Measurements from ENCODE around the gene COX6A1. TPM values are rescaled to one million over a fixed set of nuclear protein-coding genes. Genes with fewer than 3 reads are reported as not detected.
A peak's percentile ranks its signal among the peaks of the same experiment; 100 is the strongest.

The COX6A1 gene
- total RNA-seq, 1 donor from 2014 or later, result 296 TPM

DNA sequence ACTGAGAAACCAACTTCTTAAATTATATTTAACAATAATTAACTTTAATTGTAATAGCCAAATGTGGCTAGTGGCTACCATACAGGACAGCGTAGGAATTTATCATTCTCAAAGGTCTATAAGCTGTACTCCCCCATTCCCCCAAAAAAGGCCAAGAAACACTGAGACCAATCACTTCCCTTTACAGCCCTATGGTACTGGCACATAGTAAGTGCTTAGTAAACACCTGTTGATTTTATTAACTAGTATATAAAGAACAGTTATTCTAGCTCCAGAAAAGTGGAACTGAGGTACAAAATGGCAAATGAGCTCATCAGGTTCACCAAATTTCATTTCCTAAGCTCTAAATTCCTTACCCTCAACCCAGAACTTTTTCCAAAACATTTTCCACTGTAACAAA is 37.7 kb downstream of the COX6A1 start:
- H3K27ac Mint-ChIP-seq, result no peak overlapping the region
- TF ChIP-seq EZH2 (IDR thresholded peaks at IDR 0.05) (no peak), EZH2phosphoT487 (IDR thresholded peaks at IDR 0.05) (no peak)
- TF ChIP-seq, protein P1, sequence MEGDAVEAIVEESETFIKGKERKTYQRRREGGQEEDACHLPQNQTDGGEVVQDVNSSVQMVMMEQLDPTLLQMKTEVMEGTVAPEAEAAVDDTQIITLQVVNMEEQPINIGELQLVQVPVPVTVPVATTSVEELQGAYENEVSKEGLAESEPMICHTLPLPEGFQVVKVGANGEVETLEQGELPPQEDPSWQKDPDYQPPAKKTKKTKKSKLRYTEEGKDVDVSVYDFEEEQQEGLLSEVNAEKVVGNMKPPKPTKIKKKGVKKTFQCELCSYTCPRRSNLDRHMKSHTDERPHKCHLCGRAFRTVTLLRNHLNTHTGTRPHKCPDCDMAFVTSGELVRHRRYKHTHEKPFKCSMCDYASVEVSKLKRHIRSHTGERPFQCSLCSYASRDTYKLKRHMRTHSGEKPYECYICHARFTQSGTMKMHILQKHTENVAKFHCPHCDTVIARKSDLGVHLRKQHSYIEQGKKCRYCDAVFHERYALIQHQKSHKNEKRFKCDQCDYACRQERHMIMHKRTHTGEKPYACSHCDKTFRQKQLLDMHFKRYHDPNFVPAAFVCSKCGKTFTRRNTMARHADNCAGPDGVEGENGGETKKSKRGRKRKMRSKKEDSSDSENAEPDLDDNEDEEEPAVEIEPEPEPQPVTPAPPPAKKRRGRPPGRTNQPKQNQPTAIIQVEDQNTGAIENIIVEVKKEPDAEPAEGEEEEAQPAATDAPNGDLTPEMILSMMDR (IDR thresholded peaks at IDR 0.05), result no peak
- H3K27me3 ChIP-seq, result no peaks in the 10 kb centered on the region
- no peak overlapping the region for H3K4me3 Mint-ChIP-seq
- H3K4me2 ChIP-seq, result no peak overlapping the region
- H3K4me1 ChIP-seq, result no peaks in the 10 kb centered on the region
- DNase-seq (ENCODE audit: low spot score), result no peak
- no peak overlapping the region for H3K27ac ChIP-seq
- no peak overlapping the region for H2AFZ ChIP-seq (replicated peaks)
- H3K4me1 Mint-ChIP-seq, result peaks cover 32% of the 10 kb centered on the region
- H4K20me1 ChIP-seq (ENCODE audit: low read depth), result no peaks in the 10 kb centered on the region
- no peak overlapping the region for H3K9ac ChIP-seq
- H3K36me3 ChIP-seq, result no peaks in the 10 kb centered on the region
- H3F3A ChIP-seq (ENCODE audit: low read depth), result peaks cover 13% of the 10 kb centered on the region
- peaks cover 3% of the 10 kb centered on the region for H3K27me3 Mint-ChIP-seq (ENCODE audit: insufficient read depth, low read depth)
- no peak overlapping the region for H3K4me3 ChIP-seq
- H3K79me2 ChIP-seq (ENCODE audit: low read depth), result peaks cover 15% of the 10 kb centered on the region
- no peaks in the 10 kb centered on the region for H3K9me3 ChIP-seq (ENCODE audit: low read depth)
- H3K9me3 Mint-ChIP-seq, result no peaks in the 10 kb centered on the region
- no peaks in the 10 kb centered on the region for H3K36me3 Mint-ChIP-seq

DNA sequence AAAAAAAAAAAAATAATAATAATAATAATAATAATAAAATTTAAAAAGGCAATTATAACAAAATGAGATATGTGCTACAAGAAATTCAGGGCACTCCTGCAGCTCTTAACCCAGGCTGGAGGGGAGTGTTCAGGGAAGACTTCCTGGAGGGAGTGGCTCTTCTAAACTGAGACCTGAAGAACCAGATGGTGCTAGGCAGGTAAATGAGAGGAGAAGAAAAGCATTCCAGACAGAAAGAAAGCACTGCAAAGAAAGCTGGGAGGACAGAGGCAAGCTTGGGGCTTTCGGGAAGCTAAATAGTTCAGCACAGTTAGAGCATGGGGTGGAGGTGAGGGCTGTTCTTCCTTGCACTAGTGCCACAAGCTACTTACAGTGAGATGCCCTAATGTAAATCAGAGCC is 41.5 kb downstream of the COX6A1 start:
- Histone ChIP-seq H3K79me2 (ENCODE audit: low read depth) (no peaks in the 10 kb centered on the region), H3K36me3 (no peaks in the 10 kb centered on the region), H3K27ac (no peak overlapping the region), H3K4me3 (no peak overlapping the region), H3K4me1 (no peaks in the 10 kb centered on the region), H3K9ac (no peak overlapping the region), H4K20me1 (ENCODE audit: low read depth) (no peaks in the 10 kb centered on the region), H2AFZ (replicated peaks) (no peak overlapping the region), H3K9me3 (ENCODE audit: low read depth) (no peaks in the 10 kb centered on the region), H3K4me2 (no peak overlapping the region), H3K27me3 (no peaks in the 10 kb centered on the region), H3F3A (ENCODE audit: low read depth) (peaks cover 13% of the 10 kb centered on the region)
- DNase-seq (ENCODE audit: low spot score), result peak; percentile 22
- TF ChIP-seq EZH2phosphoT487 (IDR thresholded peaks at IDR 0.05) (no peak), EZH2 (IDR thresholded peaks at IDR 0.05) (no peak)
- TF ChIP-seq, protein P1 (IDR thresholded peaks at IDR 0.05), result no peak
- H3K27me3 Mint-ChIP-seq (ENCODE audit: insufficient read depth, low read depth), result peaks cover 7% of the 10 kb centered on the region
- H3K27ac Mint-ChIP-seq, result peak overlapping the region; percentile 64
- H3K36me3 Mint-ChIP-seq, result peaks cover 3% of the 10 kb centered on the region
- no peak overlapping the region for H3K4me3 Mint-ChIP-seq
- H3K9me3 Mint-ChIP-seq, result no peaks in the 10 kb centered on the region
- H3K4me1 Mint-ChIP-seq, result peaks cover 13% of the 10 kb centered on the region

DNA sequence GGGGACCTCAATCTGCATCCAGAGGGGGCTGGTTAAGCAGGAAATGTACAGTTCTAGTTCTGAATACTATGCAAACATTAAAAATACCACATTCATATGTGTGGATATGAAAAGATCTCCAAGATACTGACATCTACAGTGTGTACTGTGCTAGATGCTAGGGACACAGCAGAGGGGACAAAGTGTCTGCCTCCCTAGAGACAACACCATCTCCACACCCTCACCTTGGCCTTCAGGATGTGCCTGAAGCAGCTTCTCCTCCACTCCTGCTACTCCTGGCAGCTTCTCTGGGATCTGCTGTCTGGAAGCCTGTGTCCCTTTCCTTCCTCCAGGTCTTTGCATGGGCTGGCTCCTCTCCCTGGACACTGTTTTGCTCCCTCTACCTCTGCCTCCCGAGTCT is 42.3 kb downstream of the COX6A1 start:
- Histone ChIP-seq H4K20me1 (ENCODE audit: low read depth) (no peaks in the 10 kb centered on the region), H3K27ac (no peak overlapping the region)
- TF ChIP-seq EZH2phosphoT487 (IDR thresholded peaks at IDR 0.05) (no peak), EZH2 (IDR thresholded peaks at IDR 0.05) (no peak)
- TF ChIP-seq, protein P1 (IDR thresholded peaks at IDR 0.05), result no peak

More for the DNA sequence above, 42.3 kb downstream of the COX6A1 start:
- Histone ChIP-seq H3K36me3 (no peaks in the 10 kb centered on the region), H3K9me3 (ENCODE audit: low read depth) (no peaks in the 10 kb centered on the region), H3K4me1 (no peaks in the 10 kb centered on the region), H2AFZ (replicated peaks) (no peak overlapping the region), H3K4me3 (no peak overlapping the region), H3K9ac (no peak overlapping the region), H3K79me2 (ENCODE audit: low read depth) (no peaks in the 10 kb centered on the region), H3F3A (ENCODE audit: low read depth) (peaks cover 13% of the 10 kb centered on the region), H3K4me2 (no peak overlapping the region), H3K27me3 (no peaks in the 10 kb centered on the region)
- Mint-ChIP-seq H3K9me3 (no peaks in the 10 kb centered on the region), H3K27me3 (ENCODE audit: insufficient read depth, low read depth) (peaks cover 7% of the 10 kb centered on the region), H3K4me3 (no peak overlapping the region), H3K4me1 (peaks cover 8% of the 10 kb centered on the region), H3K27ac (no peak overlapping the region), H3K36me3 (peaks cover 3% of the 10 kb centered on the region)
- no peak for DNase-seq (ENCODE audit: low spot score)

All from neural progenitor cell (in vitro differentiated cells).